HUES64 (cell line): ENCODE data around the gene GALNS.

Experiments used
- H3K27ac ChIP-seq: 2 replicates; pipeline ENCODE4 v1.7.0; 2013; ENCODE audit warnings: low read depth, low read length, inconsistent platforms
- H3K27me3 ChIP-seq: 2 replicates; pipeline ENCODE4 v1.6.1; 2013; ENCODE audit warnings: mild to moderate bottlenecking, low read length; ENCODE audit not compliant: insufficient read depth
- H3K36me3 ChIP-seq: 2 replicates; pipeline ENCODE4 v1.6.1; 2013; ENCODE audit warnings: mild to moderate bottlenecking, low read length; ENCODE audit not compliant: insufficient read depth
- H3K4me1 ChIP-seq: 2 replicates; pipeline ENCODE4 v1.6.1; 2013; ENCODE audit warnings: mild to moderate bottlenecking, low read length, moderate library complexity; ENCODE audit not compliant: insufficient read depth
- H3K4me3 ChIP-seq: 2 replicates; pipeline ENCODE4 v1.5.1; 2013; ENCODE audit warnings: mild to moderate bottlenecking, low read length, moderate library complexity
- H3K9ac ChIP-seq: 2 replicates; pipeline ENCODE4 v1.6.1; 2013; ENCODE audit warnings: mild to moderate bottlenecking, low read depth, low read length
- H3K9me3 ChIP-seq: 2 replicates; pipeline ENCODE4 v1.6.1; 2013; ENCODE audit warnings: low read depth, low read length; ENCODE audit not compliant: insufficient read depth
- whole genome bisulfite sequencing: fragments of 150-250, 120-280 bp; methylation state at CpG from one replicate; pipeline ENCODE4 v1.1.7; 2013; ENCODE audit warnings: missing lambda C conversion rate; 5-methylcytosine and 5-hydroxymethylcytosine counted together

GALNS gene

GRCh38 chr16:88819126-88819525 lies 37.6 kb downstream of the GALNS start:
- Histone ChIP-seq H3K4me1 (no peaks in the 10 kb centered on the region), H3K4me3 (no peak overlapping the region), H3K27me3 (no peaks in the 10 kb centered on the region), H3K9me3 (no peaks in the 10 kb centered on the region), H3K9ac (no peak overlapping the region), H3K36me3 (no peaks in the 10 kb centered on the region), H3K27ac (no peak overlapping the region)
- 88% methylated on average over 16 of the region's 16 CpGs for WGBS

GRCh38 chr16:88818575-88818874 lies 38.2 kb downstream of the GALNS start:
- Histone ChIP-seq H3K9me3 (no peaks in the 10 kb centered on the region), H3K27me3 (no peaks in the 10 kb centered on the region), H3K4me3 (no peak overlapping the region), H3K4me1 (no peaks in the 10 kb centered on the region), H3K9ac (no peak overlapping the region), H3K27ac (no peak overlapping the region), H3K36me3 (no peaks in the 10 kb centered on the region)
- WGBS: 95% methylated on average over 18 of the region's 18 CpGs

GRCh38 chr16:88817785-88818574 lies 38.8 kb downstream of the GALNS start:
- 94% methylated on average over 40 of the region's 40 CpGs for WGBS
- no peaks in the 10 kb centered on the region for H3K27me3 ChIP-seq
- H3K4me1 ChIP-seq: no peaks in the 10 kb centered on the region
- no peak overlapping the region for H3K4me3 ChIP-seq
- H3K36me3 ChIP-seq: no peaks in the 10 kb centered on the region
- no peak overlapping the region for H3K27ac ChIP-seq
- no peak overlapping the region for H3K9ac ChIP-seq
- no peaks in the 10 kb centered on the region for H3K9me3 ChIP-seq

- Histone ChIP-seq H3K4me3 (no peak overlapping the region), H3K27ac (no peak overlapping the region), H3K9ac (no peak overlapping the region), H3K4me1 (no peaks in the 10 kb centered on the region), H3K36me3 (no peaks in the 10 kb centered on the region), H3K27me3 (no peaks in the 10 kb centered on the region), H3K9me3 (no peaks in the 10 kb centered on the region)
- 89% methylated on average over 41 of the region's 41 CpGs for WGBS
These were observed 39.8 kb downstream of the GALNS start for GRCh38 chr16:88816736-88817535.

GRCh38 chr16:88815901-88816589 lies 40.7 kb downstream of the GALNS start:
- H3K27me3 ChIP-seq: no peaks in the 10 kb centered on the region
- H3K4me3 ChIP-seq: no peak overlapping the region
- no peaks in the 10 kb centered on the region for H3K9me3 ChIP-seq
- no peaks in the 10 kb centered on the region for H3K4me1 ChIP-seq
- no peak overlapping the region for H3K27ac ChIP-seq
- H3K36me3 ChIP-seq: no peaks in the 10 kb centered on the region
- 79% methylated on average over 19 of the region's 19 CpGs for WGBS
- no peak overlapping the region for H3K9ac ChIP-seq

GRCh38 chr16:88815227-88815626 lies 41.5 kb downstream of the GALNS start:
- H3K4me1 ChIP-seq: no peaks in the 10 kb centered on the region
- H3K9me3 ChIP-seq: no peaks in the 10 kb centered on the region
- H3K4me3 ChIP-seq: no peak overlapping the region
- no peak overlapping the region for H3K9ac ChIP-seq
- no peak overlapping the region for H3K27ac ChIP-seq
- H3K36me3 ChIP-seq: peaks cover 4% of the 10 kb centered on the region
- 91% methylated on average over 10 of the region's 10 CpGs for WGBS
- no peaks in the 10 kb centered on the region for H3K27me3 ChIP-seq

- H3K27ac ChIP-seq: no peak overlapping the region
- no peaks in the 10 kb centered on the region for H3K4me1 ChIP-seq
- WGBS: 88% methylated on average over 13 of the region's 13 CpGs
- no peaks in the 10 kb centered on the region for H3K27me3 ChIP-seq
- no peak overlapping the region for H3K4me3 ChIP-seq
- peaks cover 15% of the 10 kb centered on the region for H3K36me3 ChIP-seq
- H3K9me3 ChIP-seq: no peaks in the 10 kb centered on the region
- H3K9ac ChIP-seq: no peak overlapping the region
These were observed 42.6 kb downstream of the GALNS start for GRCh38 chr16:88814144-88814502.

GRCh38 chr16:88813269-88814143 lies 43.2 kb downstream of the GALNS start:
- no peaks in the 10 kb centered on the region for H3K27me3 ChIP-seq
- no peaks in the 10 kb centered on the region for H3K9me3 ChIP-seq
- H3K4me1 ChIP-seq: no peaks in the 10 kb centered on the region
- peaks cover 21% of the 10 kb centered on the region for H3K36me3 ChIP-seq
- no peak overlapping the region for H3K4me3 ChIP-seq
- WGBS: 86% methylated on average over 26 of the region's 26 CpGs
- H3K27ac ChIP-seq: no peak overlapping the region
- H3K9ac ChIP-seq: no peak overlapping the region

- Histone ChIP-seq H3K27me3 (no peaks in the 10 kb centered on the region), H3K27ac (peak overlapping the region; percentile 98), H3K4me3 (peak overlapping the region; percentile 73), H3K36me3 (peaks cover 29% of the 10 kb centered on the region), H3K4me1 (no peaks in the 10 kb centered on the region), H3K9me3 (no peaks in the 10 kb centered on the region), H3K9ac (peak overlapping the region; percentile 96)
- 55% methylated on average over 37 of the region's 37 CpGs for WGBS
These were observed 44.1 kb downstream of the GALNS start for GRCh38 chr16:88812513-88813268.

- under 1% methylated on average over 84 of the region's 84 CpGs for WGBS
- H3K9ac ChIP-seq: peak within 1 kb of the TSS; percentile 96
- no peaks in the 10 kb centered on the region for H3K4me1 ChIP-seq
- peaks cover 37% of the 10 kb centered on the region for H3K36me3 ChIP-seq
- H3K27me3 ChIP-seq: no peaks in the 10 kb centered on the region
- peak within 1 kb of the TSS; percentile 98 for H3K27ac ChIP-seq
- peak within 1 kb of the TSS; percentile 73 for H3K4me3 ChIP-seq
- H3K9me3 ChIP-seq: no peaks in the 10 kb centered on the region
These were observed 44.8 kb downstream of the GALNS start, which contains the start of gene APRT for GRCh38 chr16:88811769-88812512. APRT (minus strand) TSS chr16:88811928; CDS start chr16:88811899, 29 bp downstream.
